GOT3 (cell line): ENCODE data around the gene HNRNPC.
A peak's percentile ranks its signal among the peaks of the same experiment; 100 is the strongest.
"Not testable (repeated sequence)": the region's sequence is repeated elsewhere in the genome, so short reads cannot be mapped to it uniquely, and the experiment has no call there.

Source experiments
- DNase-seq: peaks from one replicate; lab custom pipeline; 2025; ENCODE audit warnings: mixed read lengths; lab: John Stamatoyannopoulos, UW

Gene HNRNPC

GRCh38 chr14:21269252-21270046 is at the start of gene HNRNPC:
Gene HNRNPC (minus strand): TSS chr14:21269442. CDS start chr14:21234193, 35,249 bp downstream.
- DNase-seq: peak; percentile 96

GRCh38 chr14:21317398-21317797 is 48.2 kb upstream of the HNRNPC start:
- DNase-seq: no peak

- no peak for DNase-seq
Observed at GRCh38 chr14:21313512-21313911, 44.3 kb upstream of the HNRNPC start.

GRCh38 chr14:21311614-21312013 is 42.4 kb upstream of the HNRNPC start:
- DNase-seq: no peak

- no peak for DNase-seq
Observed at GRCh38 chr14:21309956-21310355, 40.7 kb upstream of the HNRNPC start.

- no peak for DNase-seq
Observed at GRCh38 chr14:21309238-21309636, 40.0 kb upstream of the HNRNPC start.

GRCh38 chr14:21308479-21309237 is 39.4 kb upstream of the HNRNPC start:
- DNase-seq: no peak

- DNase-seq: no peak
Observed at GRCh38 chr14:21308132-21308478, 38.9 kb upstream of the HNRNPC start.

- no peak for DNase-seq
Observed at GRCh38 chr14:21307637-21308036, 38.4 kb upstream of the HNRNPC start.

GRCh38 chr14:21302836-21303140 is 33.5 kb upstream of the HNRNPC start:
- not testable (repeated sequence) for DNase-seq

GRCh38 chr14:21302013-21302835 is 33.0 kb upstream of the HNRNPC start:
- DNase-seq: no peak

GRCh38 chr14:21300892-21301291 is 31.6 kb upstream of the HNRNPC start:
- no peak for DNase-seq

GRCh38 chr14:21299562-21300130 is 30.4 kb upstream of the HNRNPC start:
- DNase-seq: no peak

GRCh38 chr14:21298358-21298757 is 29.1 kb upstream of the HNRNPC start:
- DNase-seq: no peak

- DNase-seq: not testable (repeated sequence)
Observed at GRCh38 chr14:21294026-21294425, 24.8 kb upstream of the HNRNPC start.

GRCh38 chr14:21287168-21287567 is 17.9 kb upstream of the HNRNPC start:
- no peak for DNase-seq

GRCh38 chr14:21286516-21286915 is 17.3 kb upstream of the HNRNPC start:
- not testable (repeated sequence) for DNase-seq

- not testable (repeated sequence) for DNase-seq
Observed at GRCh38 chr14:21281917-21282316, 12.7 kb upstream of the HNRNPC start.

- DNase-seq: no peak
Observed at GRCh38 chr14:21279783-21280182, 10.5 kb upstream of the HNRNPC start, which contains the start of gene RPGRIP1. Gene RPGRIP1 (plus strand): TSS chr14:21280083. CDS start chr14:21287977, 7,894 bp downstream.

- no peak for DNase-seq
Observed at GRCh38 chr14:21278632-21279031, 9.4 kb upstream of the HNRNPC start.

GRCh38 chr14:21275261-21275858 is 6.1 kb upstream of the HNRNPC start:
- no peak for DNase-seq

GRCh38 chr14:21272661-21273060 is 3.4 kb upstream of the HNRNPC start:
- not testable (repeated sequence) for DNase-seq
